ENCODE measurements around the gene SMYD2. TPM values are rescaled to one million over a fixed set of nuclear protein-coding genes. Genes with fewer than 3 reads are reported as not detected.

SMYD2 gene
- polyA plus RNA-seq, 3 donors: 14.2 to 28.4 (median 23.6) TPM

DNA sequence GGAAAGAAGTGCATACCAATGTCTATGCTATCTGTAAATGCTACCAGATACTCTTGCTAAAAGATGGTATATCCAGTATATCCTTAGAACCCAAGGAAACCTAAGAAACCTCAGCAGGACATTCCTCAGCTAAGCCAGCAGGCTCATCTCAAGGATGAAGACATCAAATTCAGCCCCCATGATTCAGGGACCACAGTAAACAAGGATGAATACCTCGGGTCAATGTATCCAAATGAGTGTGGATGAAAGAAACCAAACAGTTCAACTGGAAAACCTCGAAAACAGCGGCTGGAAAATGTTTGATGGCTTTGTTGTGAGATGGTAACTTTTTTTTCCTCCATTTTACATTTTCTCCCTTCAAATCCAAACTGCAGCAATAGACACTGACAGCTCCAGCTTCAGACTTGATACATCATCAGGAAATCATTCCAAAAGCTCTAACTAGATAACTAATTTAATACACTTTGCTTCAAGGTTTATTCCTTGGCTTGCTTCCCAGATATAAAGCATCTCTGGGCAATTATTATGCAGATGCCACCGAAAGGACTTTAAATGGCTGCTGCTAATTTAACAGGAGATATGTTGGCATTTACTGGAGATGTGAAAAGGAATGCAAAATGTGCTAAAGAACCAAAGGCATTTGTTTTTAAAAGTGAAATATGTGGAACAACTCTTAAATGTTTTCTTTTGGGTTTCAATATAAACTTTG is 73.6 kb downstream of the SMYD2 start:
- TF ChIP-seq, protein P1, sequence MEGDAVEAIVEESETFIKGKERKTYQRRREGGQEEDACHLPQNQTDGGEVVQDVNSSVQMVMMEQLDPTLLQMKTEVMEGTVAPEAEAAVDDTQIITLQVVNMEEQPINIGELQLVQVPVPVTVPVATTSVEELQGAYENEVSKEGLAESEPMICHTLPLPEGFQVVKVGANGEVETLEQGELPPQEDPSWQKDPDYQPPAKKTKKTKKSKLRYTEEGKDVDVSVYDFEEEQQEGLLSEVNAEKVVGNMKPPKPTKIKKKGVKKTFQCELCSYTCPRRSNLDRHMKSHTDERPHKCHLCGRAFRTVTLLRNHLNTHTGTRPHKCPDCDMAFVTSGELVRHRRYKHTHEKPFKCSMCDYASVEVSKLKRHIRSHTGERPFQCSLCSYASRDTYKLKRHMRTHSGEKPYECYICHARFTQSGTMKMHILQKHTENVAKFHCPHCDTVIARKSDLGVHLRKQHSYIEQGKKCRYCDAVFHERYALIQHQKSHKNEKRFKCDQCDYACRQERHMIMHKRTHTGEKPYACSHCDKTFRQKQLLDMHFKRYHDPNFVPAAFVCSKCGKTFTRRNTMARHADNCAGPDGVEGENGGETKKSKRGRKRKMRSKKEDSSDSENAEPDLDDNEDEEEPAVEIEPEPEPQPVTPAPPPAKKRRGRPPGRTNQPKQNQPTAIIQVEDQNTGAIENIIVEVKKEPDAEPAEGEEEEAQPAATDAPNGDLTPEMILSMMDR (IDR thresholded peaks at IDR 0.05): no peak
- no peak overlapping the region for H3K27ac ChIP-seq (ENCODE audit: low read depth in 1 of 2, low read length in 2 of 2)
- Mint-ChIP-seq H3K4me3 (no peak overlapping the region), H3K27me3 (ENCODE audit: low read depth in 3 of 3) (peaks cover 2 to 10% (median 4%) of the 10 kb centered on the region in 3 donors), H3K9me3 (no peaks in the 10 kb centered on the region), H3K36me3 (no peaks in the 10 kb centered on the region), H3K27ac (no peak overlapping the region), H3K4me1 (no peaks in the 10 kb centered on the region)
- H3K9me3 ChIP-seq (replicated peaks in 1 of 2; ENCODE audit: control insufficient read depth in 1 of 2, insufficient read depth in 1 of 2, low read length in 2 of 2): no peaks in the 10 kb centered on the region
- H3K9ac ChIP-seq (ENCODE audit: insufficient read depth, low read length, poor library complexity, severe bottlenecking): no peak overlapping the region
- intact Hi-C loops (cut with micrococcal nuclease): no loop called here
- 100% methylated on average over 1 of the region's 4 CpGs for WGBS (ENCODE audit: insufficient coverage)
- no peaks in the 10 kb centered on the region for H3K36me3 ChIP-seq (replicated peaks in 1 of 2; ENCODE audit: control insufficient read depth in 1 of 2, insufficient read depth in 2 of 2, low read length in 2 of 2)
- no peaks in the 10 kb centered on the region for H3K4me1 ChIP-seq (ENCODE audit: control insufficient read depth in 1 of 2, insufficient read depth in 2 of 2, low read length in 2 of 2)
- no peaks in the 10 kb centered on the region for H3K27me3 ChIP-seq (ENCODE audit: control insufficient read depth in 2 of 2, insufficient read depth in 2 of 2, low read length in 2 of 2)
- no peak overlapping the region for H2AFZ ChIP-seq (ENCODE audit: insufficient read depth, low read depth, low read length, poor library complexity, severe bottlenecking)
- no peak overlapping the region for H3K4me2 ChIP-seq (replicated peaks; ENCODE audit: extremely low read depth, low read length, poor library complexity, severe bottlenecking)
- H3K4me3 ChIP-seq (replicated peaks in 1 of 3; ENCODE audit: low read depth in 2 of 3, low read length in 3 of 3): no peak overlapping the region
- DNase-seq: no peak
- H4K20me1 ChIP-seq (ENCODE audit: insufficient read depth, low read length): no peaks in the 10 kb centered on the region
- no peaks in the 10 kb centered on the region for H3K79me2 ChIP-seq (ENCODE audit: insufficient read depth, low read length)

DNA sequence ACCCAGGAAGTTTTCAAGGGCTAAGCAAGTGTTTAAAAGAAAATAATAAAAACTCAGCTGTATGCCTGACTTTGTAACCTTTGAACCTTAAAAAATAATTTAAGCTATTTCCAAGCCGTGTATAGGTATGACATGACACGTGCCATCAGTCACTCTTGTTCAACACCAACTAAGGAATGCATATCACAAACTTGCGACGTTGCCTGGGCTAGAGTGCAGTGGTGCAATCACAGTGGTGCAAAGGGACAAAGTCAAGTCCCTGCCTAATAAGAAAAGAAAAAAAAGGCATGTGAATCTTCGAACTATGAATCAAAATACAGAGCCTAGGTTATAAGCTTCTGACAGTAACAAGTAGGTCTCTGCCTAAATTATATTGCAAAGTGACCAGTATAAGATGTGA is 79.2 kb downstream of the SMYD2 start:
- no peak overlapping the region for H3K4me3 ChIP-seq (replicated peaks in 1 of 3; ENCODE audit: low read depth in 2 of 3, low read length in 3 of 3)
- H4K20me1 ChIP-seq (ENCODE audit: insufficient read depth, low read length): no peaks in the 10 kb centered on the region
- no peak overlapping the region for H3K4me2 ChIP-seq (replicated peaks; ENCODE audit: extremely low read depth, low read length, poor library complexity, severe bottlenecking)
- H3K4me1 ChIP-seq (ENCODE audit: control insufficient read depth in 1 of 2, insufficient read depth in 2 of 2, low read length in 2 of 2): peaks cover 21 to 24% of the 10 kb centered on the region in 2 donors
- H2AFZ ChIP-seq (ENCODE audit: insufficient read depth, low read depth, low read length, poor library complexity, severe bottlenecking): no peak overlapping the region
- H3K36me3 ChIP-seq (replicated peaks in 1 of 2; ENCODE audit: control insufficient read depth in 1 of 2, insufficient read depth in 2 of 2, low read length in 2 of 2): no peaks in the 10 kb centered on the region
- peaks cover 9% of the 10 kb centered on the region in 2 donors for H3K9me3 ChIP-seq (replicated peaks in 1 of 2; ENCODE audit: control insufficient read depth in 1 of 2, insufficient read depth in 1 of 2, low read length in 2 of 2)
- intact Hi-C loops (cut with micrococcal nuclease): no loop called here
- 93% methylated on average over 3 of the region's 5 CpGs for WGBS (ENCODE audit: insufficient coverage)
- peaks cover 4 to 7% (median 5%) of the 10 kb centered on the region in 3 donors for H3K27me3 Mint-ChIP-seq (ENCODE audit: low read depth in 3 of 3)
- H3K36me3 Mint-ChIP-seq: peaks cover 3% of the 10 kb centered on the region in 2 donors
- peaks cover 9 to 13% (median 11%) of the 10 kb centered on the region in 7 donors for H3K9me3 Mint-ChIP-seq
- no peak overlapping the region for H3K27ac ChIP-seq (ENCODE audit: low read depth in 1 of 2, low read length in 2 of 2)
- H3K4me1 Mint-ChIP-seq: peaks cover 29% of the 10 kb centered on the region
- H3K4me3 Mint-ChIP-seq: no peak overlapping the region
- H3K9ac ChIP-seq (ENCODE audit: insufficient read depth, low read length, poor library complexity, severe bottlenecking): no peak overlapping the region
- no peaks in the 10 kb centered on the region for H3K27me3 ChIP-seq (ENCODE audit: control insufficient read depth in 2 of 2, insufficient read depth in 2 of 2, low read length in 2 of 2)
- TF ChIP-seq, protein P1 (IDR thresholded peaks at IDR 0.05): no peak
- DNase-seq: no peak
- H3K27ac Mint-ChIP-seq: no peak overlapping the region
- H3K79me2 ChIP-seq (ENCODE audit: insufficient read depth, low read length): no peaks in the 10 kb centered on the region

All from CD14-positive monocyte (primary cell).